Mucosa of rectum (tissue), 2 donors: Measurements from ENCODE around the gene ANKRD7.

Source experiments
- H3K27ac ChIP-seq, 2 donors: one replicate each; pipeline ENCODE4 v1.7.0; 2013; ENCODE audit warnings: inconsistent platforms in 2 of 2, low read depth in 2 of 2, low read length in 2 of 2
- H3K27me3 ChIP-seq, 2 donors: one replicate each; pipeline ENCODE4 v1.7.0; 2013; ENCODE audit warnings: low read length in 2 of 2; ENCODE audit not compliant: control insufficient read depth in 2 of 2, insufficient read depth in 2 of 2
- H3K36me3 ChIP-seq, 2 donors: one replicate each; pipeline ENCODE4 v1.7.0; 2013; ENCODE audit warnings: low read length in 2 of 2; ENCODE audit not compliant: control insufficient read depth in 2 of 2, insufficient read depth in 2 of 2
- H3K4me1 ChIP-seq, 2 donors: one replicate each; pipeline ENCODE4 v1.7.0; 2013; ENCODE audit warnings: low read length in 2 of 2, mild to moderate bottlenecking in 1 of 2; ENCODE audit not compliant: control insufficient read depth in 2 of 2, insufficient read depth in 2 of 2
- H3K4me3 ChIP-seq, 2 donors: one replicate each; pipeline ENCODE4 v1.7.0; 2013; ENCODE audit warnings: low read length in 2 of 2
- H3K9ac ChIP-seq, 2 donors: one replicate each; pipeline ENCODE4 v1.7.0; 2013; ENCODE audit warnings: low read length in 2 of 2, low read depth in 1 of 2, mild to moderate bottlenecking in 1 of 2
- H3K9me3 ChIP-seq, 2 donors: one replicate each; pipeline ENCODE4 v1.7.0; 2013; ENCODE audit warnings: low read length in 2 of 2; ENCODE audit not compliant: control insufficient read depth in 2 of 2
- donor health status: healthy.
- donor health status: Normal muscosa, but diverticular disease.

Gene ANKRD7

DNA sequence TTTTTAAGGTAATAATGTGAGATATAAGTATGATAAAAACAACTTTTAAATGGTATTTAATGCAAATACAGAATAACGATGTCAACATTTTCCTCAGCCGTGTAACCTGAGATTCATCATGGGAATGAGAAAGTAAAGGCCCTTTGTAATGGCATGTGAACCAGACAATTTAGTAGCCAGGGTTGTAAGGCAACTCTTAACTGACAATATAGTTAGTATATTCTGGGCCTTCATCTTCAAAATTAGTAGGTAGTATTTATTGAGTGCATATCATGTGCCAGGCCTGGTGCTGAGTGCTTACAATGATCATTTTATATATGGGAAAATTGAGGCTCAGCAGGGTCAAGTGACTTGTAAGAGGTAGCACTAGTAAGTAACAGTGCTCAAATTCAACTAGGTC, 29.9 kb upstream of the ANKRD7 start:
- Histone ChIP-seq H3K4me1 (no peaks in the 10 kb centered on the region), H3K27ac (no peak overlapping the region), H3K27me3 (no peaks in the 10 kb centered on the region), H3K4me3 (no peak overlapping the region), H3K9ac (no peak overlapping the region), H3K36me3 (peaks cover 7 to 16% of the 10 kb centered on the region in 2 donors), H3K9me3 (no peaks in the 10 kb centered on the region)

DNA sequence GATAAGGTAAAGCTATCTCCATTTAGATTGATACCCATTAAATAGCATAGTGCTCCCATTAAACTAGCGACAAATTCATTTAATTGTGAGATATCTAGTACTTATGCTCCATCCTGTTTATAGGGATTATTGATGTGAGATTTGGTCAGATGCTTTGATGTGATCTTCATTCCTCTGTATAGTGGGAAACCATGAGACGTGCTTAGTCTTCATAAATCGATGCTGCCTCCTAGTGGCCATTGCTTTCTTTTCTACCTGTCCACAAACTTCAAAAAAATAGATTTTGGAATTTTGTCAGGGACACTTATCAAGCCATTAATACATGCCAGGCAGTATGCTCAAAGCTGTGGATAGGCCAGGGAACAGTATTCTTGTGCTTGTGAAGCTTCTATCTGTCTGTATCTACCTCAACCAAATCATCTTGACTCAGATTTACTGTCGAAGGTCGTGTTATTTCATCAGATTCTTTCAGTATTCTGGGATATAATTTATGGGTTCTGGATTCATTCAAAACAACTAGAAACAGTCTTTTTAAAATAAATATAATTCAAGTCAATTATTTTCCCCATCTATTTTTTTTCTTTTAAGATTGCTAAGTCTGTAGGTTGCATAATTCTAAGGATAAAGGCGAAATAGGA, 28.5 kb upstream of the ANKRD7 start:
- Histone ChIP-seq H3K36me3 (peaks cover 5 to 16% of the 10 kb centered on the region in 2 donors), H3K4me3 (no peak overlapping the region), H3K27me3 (no peaks in the 10 kb centered on the region), H3K9ac (no peak overlapping the region), H3K4me1 (no peaks in the 10 kb centered on the region), H3K27ac (no peak overlapping the region), H3K9me3 (no peaks in the 10 kb centered on the region)

DNA sequence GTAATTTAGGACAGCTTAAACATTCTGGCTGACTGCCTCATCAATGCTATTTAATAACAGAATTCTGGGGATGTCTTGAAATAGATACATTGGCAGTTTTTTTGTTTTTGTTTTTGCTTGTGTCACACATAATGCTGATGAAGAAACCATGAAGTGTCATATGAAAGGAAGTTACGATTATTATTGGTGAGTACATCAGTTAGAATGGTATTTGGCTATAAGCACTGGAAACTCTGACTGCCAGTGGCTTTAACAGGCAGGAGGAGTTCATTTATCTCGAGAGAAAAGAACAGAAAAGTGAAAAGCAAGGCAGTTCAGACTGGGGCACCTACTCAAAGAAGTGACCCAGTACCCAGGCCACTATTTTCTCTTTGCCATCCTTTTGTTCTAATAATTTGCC, 22.4 kb upstream of the ANKRD7 start:
- no peaks in the 10 kb centered on the region for H3K9me3 ChIP-seq
- no peaks in the 10 kb centered on the region for H3K36me3 ChIP-seq
- no peak overlapping the region for H3K9ac ChIP-seq
- H3K27me3 ChIP-seq = no peaks in the 10 kb centered on the region
- no peak overlapping the region for H3K27ac ChIP-seq
- no peak overlapping the region for H3K4me3 ChIP-seq
- H3K4me1 ChIP-seq = no peaks in the 10 kb centered on the region

DNA sequence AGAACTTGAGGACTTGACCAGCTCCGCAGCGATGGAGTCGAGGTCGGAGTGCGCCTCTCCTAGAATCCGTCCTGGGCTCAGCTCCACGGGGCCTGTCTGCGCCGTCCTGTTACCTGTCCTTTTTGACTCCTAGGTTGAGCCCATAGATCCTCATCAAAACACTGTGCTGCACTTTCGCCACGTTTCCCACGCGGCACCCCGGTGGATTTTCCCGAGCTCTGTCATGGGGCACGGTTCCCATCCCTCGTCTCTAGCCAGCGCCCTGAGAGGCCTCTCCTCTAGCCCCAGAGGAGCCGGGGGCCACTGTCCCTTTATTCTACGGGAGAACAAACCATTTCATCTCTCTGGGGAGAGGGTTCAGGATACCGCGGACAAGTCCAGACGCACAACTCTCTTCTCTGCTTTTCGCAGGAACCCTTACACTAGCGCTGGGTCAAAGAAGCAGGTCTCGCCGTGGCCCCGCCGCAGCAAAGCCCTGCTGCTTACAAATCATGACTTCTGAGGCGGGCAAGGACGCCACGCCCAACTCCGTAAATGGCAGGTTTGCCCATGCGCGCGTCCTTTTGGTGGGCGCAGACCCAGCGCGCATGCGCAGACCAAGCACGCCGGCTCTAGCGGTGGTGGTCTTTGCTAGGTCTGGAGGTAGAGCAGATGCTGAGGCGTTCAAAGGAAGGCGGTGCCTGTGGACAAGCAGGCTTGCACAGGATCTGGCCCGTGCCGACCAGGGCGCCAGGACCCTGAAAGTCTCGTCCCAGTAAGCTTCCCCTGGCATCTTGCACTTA, 10.3 kb upstream of the ANKRD7 start:
- Histone ChIP-seq H3K27ac (no peak overlapping the region), H3K9me3 (no peaks in the 10 kb centered on the region), H3K9ac (peak overlapping the region; percentile 19 to 47), H3K4me1 (no peaks in the 10 kb centered on the region), H3K27me3 (no peaks in the 10 kb centered on the region), H3K4me3 (peak overlapping the region; percentile 49 to 75), H3K36me3 (no peaks in the 10 kb centered on the region)

DNA sequence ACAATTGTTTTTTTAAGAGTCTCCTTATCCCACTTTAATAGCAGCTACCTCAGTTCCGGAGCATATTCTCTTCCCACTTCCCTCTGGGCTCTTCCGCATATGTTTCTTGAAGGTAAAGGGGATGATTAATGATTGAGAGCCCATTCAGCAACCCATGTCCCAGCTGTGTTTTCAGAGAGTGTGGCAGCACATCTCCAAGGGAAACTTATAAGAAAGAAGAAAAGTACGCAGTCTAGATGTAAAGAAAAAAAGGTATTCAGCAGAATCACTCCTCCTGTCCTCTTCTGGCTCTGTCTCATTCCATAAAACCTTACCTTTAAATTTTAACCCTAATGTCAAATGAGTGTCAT, 9.7 kb upstream of the ANKRD7 start:
- Histone ChIP-seq H3K36me3 (no peaks in the 10 kb centered on the region), H3K4me1 (no peaks in the 10 kb centered on the region), H3K9me3 (no peaks in the 10 kb centered on the region), H3K27ac (no peak overlapping the region), H3K9ac (peak overlapping the region in 1 of 2 donors; percentile 19), H3K4me3 (peak overlapping the region; percentile 49 to 75), H3K27me3 (no peaks in the 10 kb centered on the region)

DNA sequence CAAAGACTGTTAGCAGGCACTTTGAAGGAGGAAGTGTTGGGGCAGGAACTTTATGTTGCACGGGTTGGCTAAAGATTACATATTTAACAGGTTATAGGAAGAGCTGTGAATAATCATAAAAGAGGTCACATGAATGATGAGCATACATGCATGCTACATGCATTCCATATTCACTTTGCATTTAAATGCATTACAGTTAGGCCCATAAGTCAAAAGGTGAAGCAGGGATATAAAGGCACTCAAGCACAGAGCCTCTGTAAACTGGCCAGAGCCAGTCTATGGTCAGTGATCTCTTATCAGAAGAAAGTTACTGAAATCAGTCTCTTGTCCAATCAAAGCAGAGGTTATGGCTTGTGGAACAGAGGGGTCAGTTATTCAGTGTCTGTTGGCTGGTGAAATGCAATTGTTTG, 7.3 kb upstream of the ANKRD7 start:
- no peaks in the 10 kb centered on the region for H3K9me3 ChIP-seq
- no peak overlapping the region for H3K27ac ChIP-seq
- no peak overlapping the region for H3K9ac ChIP-seq
- no peaks in the 10 kb centered on the region for H3K27me3 ChIP-seq
- H3K4me3 ChIP-seq = no peak overlapping the region
- H3K4me1 ChIP-seq = no peaks in the 10 kb centered on the region
- H3K36me3 ChIP-seq = no peaks in the 10 kb centered on the region

DNA sequence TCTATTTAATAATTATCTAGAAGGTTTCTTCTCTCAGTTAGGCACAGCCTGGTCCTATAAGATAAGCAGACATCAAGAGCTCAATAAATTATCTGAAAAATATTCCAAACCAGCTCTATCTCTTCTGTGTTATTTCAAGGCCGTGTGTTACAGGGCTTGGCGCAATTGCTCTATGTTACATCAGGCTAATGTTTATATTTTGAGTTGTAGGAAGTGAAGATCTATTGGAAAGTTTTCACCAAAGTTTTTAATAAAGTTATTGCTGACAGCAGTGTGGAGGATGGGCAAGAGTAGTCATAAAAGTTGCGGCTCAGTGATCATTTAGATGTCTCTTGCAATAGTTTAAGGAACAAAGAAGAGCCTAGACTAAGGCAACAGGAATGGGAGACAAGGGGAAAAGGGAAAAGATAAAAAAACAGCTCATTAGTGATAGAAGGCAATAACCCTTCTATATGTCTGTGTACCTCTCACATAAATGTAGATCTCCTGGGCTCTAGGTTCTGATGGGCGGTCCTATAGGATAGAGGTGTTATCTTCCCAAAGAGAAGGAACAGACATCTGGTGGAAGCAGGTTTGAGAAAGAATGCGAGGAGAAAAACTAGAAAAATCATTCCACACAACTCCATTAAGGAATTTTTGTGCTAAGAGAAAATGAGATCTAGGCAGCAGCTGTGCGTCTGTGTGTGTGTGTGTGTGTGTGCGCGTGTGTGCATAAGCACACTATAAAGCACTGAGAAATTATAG, 5.9 kb upstream of the ANKRD7 start:
- Histone ChIP-seq H3K4me3 (no peak overlapping the region), H3K27ac (no peak overlapping the region), H3K9ac (no peak overlapping the region), H3K27me3 (no peaks in the 10 kb centered on the region), H3K9me3 (no peaks in the 10 kb centered on the region), H3K4me1 (no peaks in the 10 kb centered on the region), H3K36me3 (no peaks in the 10 kb centered on the region)

DNA sequence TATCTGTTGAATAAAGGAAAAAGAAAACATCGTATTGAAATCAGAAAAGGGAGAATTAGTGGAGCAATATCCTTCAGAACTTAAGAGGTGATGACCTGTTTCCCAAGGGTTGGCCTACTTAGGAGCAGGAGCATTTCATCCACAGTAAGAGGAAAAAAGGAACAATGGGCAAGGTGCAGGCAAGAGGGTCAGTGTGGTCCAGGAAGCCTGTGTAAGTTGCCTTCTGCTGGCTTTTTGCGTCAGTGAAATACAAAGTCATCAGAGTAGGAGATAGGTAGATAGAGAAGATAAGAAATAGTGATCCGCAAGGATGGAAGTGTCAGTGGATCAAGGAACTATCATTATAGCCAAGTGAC, 5.4 kb upstream of the ANKRD7 start:
- H3K4me1 ChIP-seq = no peaks in the 10 kb centered on the region
- H3K4me3 ChIP-seq = no peak overlapping the region
- no peaks in the 10 kb centered on the region for H3K9me3 ChIP-seq
- H3K27me3 ChIP-seq = no peaks in the 10 kb centered on the region
- no peak overlapping the region for H3K9ac ChIP-seq
- H3K36me3 ChIP-seq = no peaks in the 10 kb centered on the region
- H3K27ac ChIP-seq = no peak overlapping the region

DNA sequence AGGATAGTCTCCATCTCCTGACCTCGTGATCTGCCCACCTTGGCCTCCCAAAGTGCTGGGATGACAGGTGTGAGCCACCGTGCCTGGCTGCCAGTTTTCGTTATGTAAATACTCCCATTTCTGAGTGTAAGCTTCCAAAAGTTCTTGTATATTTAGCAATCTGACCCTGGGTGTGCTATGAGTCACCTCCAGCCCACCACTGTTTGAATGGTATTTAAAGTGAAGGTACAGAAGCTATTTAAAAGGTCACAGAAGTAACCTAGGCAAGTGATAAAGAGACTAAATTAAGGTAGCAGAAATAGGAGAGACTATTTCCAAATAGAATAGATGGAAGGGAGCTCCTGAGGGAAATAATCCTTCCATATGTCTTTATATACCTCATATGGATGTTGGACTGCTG, 3.9 kb upstream of the ANKRD7 start:
- Histone ChIP-seq H3K27me3 (no peaks in the 10 kb centered on the region), H3K36me3 (no peaks in the 10 kb centered on the region), H3K27ac (no peak overlapping the region), H3K4me1 (no peaks in the 10 kb centered on the region), H3K9ac (no peak overlapping the region), H3K9me3 (no peaks in the 10 kb centered on the region), H3K4me3 (no peak overlapping the region)

DNA sequence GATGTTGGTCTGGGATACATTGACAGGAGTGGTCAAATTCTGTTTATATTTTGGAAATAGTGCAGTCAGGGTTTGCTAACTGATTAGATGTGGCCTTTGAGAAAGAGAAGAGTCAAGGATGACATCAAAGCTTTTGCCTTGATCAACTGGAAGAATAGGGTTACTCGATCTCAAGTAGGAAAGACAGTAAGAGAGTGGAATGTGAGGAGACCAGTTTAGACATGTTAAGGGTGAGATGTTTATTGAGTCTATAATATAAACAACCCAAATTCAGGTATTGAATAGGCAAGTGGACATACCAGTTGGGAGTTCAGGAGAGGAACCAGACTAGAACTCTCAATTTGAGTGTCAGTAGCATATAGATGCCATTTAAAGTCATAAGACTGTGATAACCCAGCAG, 1.9 kb upstream of the ANKRD7 start:
- no peak overlapping the region for H3K9ac ChIP-seq
- no peaks in the 10 kb centered on the region for H3K27me3 ChIP-seq
- no peak overlapping the region for H3K4me3 ChIP-seq
- no peaks in the 10 kb centered on the region for H3K36me3 ChIP-seq
- no peak overlapping the region for H3K27ac ChIP-seq
- no peaks in the 10 kb centered on the region for H3K9me3 ChIP-seq
- no peaks in the 10 kb centered on the region for H3K4me1 ChIP-seq
